ENCODE measurements around the gene FMOD.

Gene FMOD

DNA sequence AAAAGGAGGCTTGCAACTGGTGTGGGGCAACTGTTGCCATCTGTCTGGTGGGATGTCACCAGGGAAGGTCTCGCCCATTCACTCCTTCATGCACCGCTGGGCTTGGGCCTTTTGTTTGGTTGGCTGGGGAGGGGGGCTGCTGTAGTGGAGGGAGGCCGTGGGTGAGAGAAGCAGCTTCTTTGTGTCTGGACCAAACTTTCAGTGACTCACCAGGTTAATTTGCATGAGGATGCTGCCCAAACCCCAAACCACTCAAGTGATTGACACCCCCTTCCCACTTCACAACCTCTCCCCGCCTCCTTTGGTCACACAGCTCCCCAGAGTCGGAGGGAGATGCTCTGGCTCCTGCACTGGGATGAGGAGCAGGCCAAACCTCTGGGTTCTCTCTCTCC lies 25.9 kb downstream of the FMOD start:
- peak; percentile 83 for DNase-seq (ENCODE audit: extremely low read depth, insufficient read length)
- no peak for TF ChIP-seq CTCF (IDR thresholded peaks at IDR 0.05; ENCODE audit: insufficient read depth, low read length, poor library complexity, severe bottlenecking)
- no peaks in the 10 kb centered on the region for H3K36me3 ChIP-seq (ENCODE audit: control insufficient read depth, insufficient read depth, low read length)
- peak overlapping the region; percentile 43 for H3K4me3 ChIP-seq (replicated peaks; ENCODE audit: low read depth, low read length)
- no peaks in the 10 kb centered on the region for H3K27me3 ChIP-seq (replicated peaks; ENCODE audit: control insufficient read depth, insufficient read depth, low read length)

- Histone ChIP-seq H3K36me3 (ENCODE audit: control insufficient read depth, insufficient read depth, low read length) (no peaks in the 10 kb centered on the region), H3K27me3 (replicated peaks; ENCODE audit: control insufficient read depth, insufficient read depth, low read length) (no peaks in the 10 kb centered on the region), H3K4me3 (replicated peaks; ENCODE audit: low read depth, low read length) (peak overlapping the region; percentile 25; the same call in 1 of the 2 replicates)
- DNase-seq (ENCODE audit: extremely low read depth, insufficient read length) = no peak
- TF ChIP-seq CTCF (IDR thresholded peaks at IDR 0.05; ENCODE audit: insufficient read depth, low read length, poor library complexity, severe bottlenecking) = no peak
Measured at GRCh38 chr1:203324105-203325025, 26.6 kb downstream of the FMOD start.

DNA sequence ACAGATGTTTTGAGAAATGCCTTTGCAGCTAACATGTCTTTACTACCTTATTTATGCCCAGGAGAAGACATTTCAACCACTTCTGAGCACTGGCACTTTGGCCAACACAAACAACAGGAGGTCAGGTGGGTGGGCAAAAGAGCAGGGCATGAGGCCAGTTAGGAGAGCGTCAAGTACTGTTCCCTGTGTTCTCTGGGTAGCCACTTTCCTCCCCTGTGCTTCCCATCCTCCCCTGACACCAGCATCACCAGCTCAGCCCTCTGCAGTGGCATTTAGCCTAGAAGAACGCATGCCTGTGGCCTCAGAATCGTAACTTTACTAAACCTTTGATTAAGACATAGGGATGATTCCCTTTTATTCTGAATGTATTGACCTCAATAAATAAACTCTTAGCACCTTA lies 27.3 kb downstream of the FMOD start:
- no peaks in the 10 kb centered on the region for H3K27me3 ChIP-seq (replicated peaks; ENCODE audit: control insufficient read depth, insufficient read depth, low read length)
- no peak for DNase-seq (ENCODE audit: extremely low read depth, insufficient read length)
- H3K4me3 ChIP-seq (replicated peaks; ENCODE audit: low read depth, low read length) = no peak overlapping the region
- no peak for TF ChIP-seq CTCF (IDR thresholded peaks at IDR 0.05; ENCODE audit: insufficient read depth, low read length, poor library complexity, severe bottlenecking)
- H3K36me3 ChIP-seq (ENCODE audit: control insufficient read depth, insufficient read depth, low read length) = no peaks in the 10 kb centered on the region

GRCh38 chr1:203322500-203323179 lies 28.3 kb downstream of the FMOD start:
- H3K27me3 ChIP-seq (replicated peaks; ENCODE audit: control insufficient read depth, insufficient read depth, low read length) = no peaks in the 10 kb centered on the region
- DNase-seq (ENCODE audit: extremely low read depth, insufficient read length) = no peak
- TF ChIP-seq CTCF (IDR thresholded peaks at IDR 0.05; ENCODE audit: insufficient read depth, low read length, poor library complexity, severe bottlenecking) = no peak
- no peak overlapping the region for H3K4me3 ChIP-seq (replicated peaks; ENCODE audit: low read depth, low read length)
- no peaks in the 10 kb centered on the region for H3K36me3 ChIP-seq (ENCODE audit: control insufficient read depth, insufficient read depth, low read length)

DNA sequence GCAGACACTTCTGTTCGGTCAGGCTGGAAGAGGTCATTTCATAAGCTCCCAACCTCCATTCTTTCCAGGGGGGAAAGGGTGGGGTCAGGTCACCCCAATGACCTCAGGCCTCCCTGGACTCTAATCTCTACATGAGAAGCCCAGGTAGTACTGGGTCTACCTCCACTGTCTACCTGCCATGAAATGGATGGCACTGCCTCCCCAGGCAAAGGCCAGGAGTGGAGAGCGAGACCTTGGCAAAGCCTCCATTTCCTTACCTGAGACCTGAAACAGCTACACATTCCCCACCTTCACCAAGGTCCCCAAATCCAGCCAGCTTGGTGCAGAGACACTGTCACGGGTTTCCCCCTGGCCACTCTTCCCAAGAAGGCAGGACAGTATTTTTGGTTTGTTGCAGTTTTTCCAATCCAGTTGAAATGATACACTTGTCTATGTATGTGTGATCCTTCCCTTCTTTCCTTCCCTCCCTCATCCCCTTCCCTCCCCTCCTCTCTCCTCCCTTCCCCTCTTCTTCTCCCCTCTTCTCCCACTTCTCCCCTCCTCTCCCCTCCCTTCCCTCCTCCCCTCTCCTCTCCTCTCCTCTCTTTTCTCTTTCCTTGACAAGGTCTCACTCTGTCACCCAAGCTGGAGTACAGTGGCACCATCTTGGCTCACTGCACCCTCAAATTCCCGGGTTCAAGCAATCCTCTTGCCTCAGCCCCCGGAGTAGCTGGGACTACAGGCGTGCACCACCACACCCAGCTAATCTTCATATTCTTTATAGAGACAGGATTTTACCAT lies 29.5 kb downstream of the FMOD start:
- Histone ChIP-seq H3K4me3 (replicated peaks; ENCODE audit: low read depth, low read length) (no peak overlapping the region), H3K36me3 (ENCODE audit: control insufficient read depth, insufficient read depth, low read length) (no peaks in the 10 kb centered on the region), H3K27me3 (replicated peaks; ENCODE audit: control insufficient read depth, insufficient read depth, low read length) (no peaks in the 10 kb centered on the region)
- TF ChIP-seq CTCF (IDR thresholded peaks at IDR 0.05; ENCODE audit: insufficient read depth, low read length, poor library complexity, severe bottlenecking) = no peak
- no peak for DNase-seq (ENCODE audit: extremely low read depth, insufficient read length)

Data from GM06990 (cell line).